Lung (tissue), 12 donors: ENCODE results near the gene CELA2B. TPM values are rescaled to one million over a fixed set of nuclear protein-coding genes. Genes with fewer than 3 reads are reported as not detected.
"Not testable (repeated sequence)": the region's sequence is repeated elsewhere in the genome, so short reads cannot be mapped to it uniquely, and the experiment has no call there.

Source experiments
- ATAC-seq: fragments of 200-7000 bp; cut with Tn5 transposase; one replicate; pipeline ENCODE4 v1.9.1; 2020; ENCODE audit warnings: moderate number of reproducible peaks; ENCODE audit not compliant: insufficient read depth, low FRiP score
- DNase-seq, 3 donors: peaks; one replicate each; pipeline ENCODE4 v3.0.0-alpha.2; 2013 to 2017
- H3K27ac ChIP-seq, 2 donors: one replicate each; pipeline ENCODE4 v1.5.1; 2013; ENCODE audit warnings: mild to moderate bottlenecking in 2 of 2, moderate library complexity in 2 of 2, control low read depth in 1 of 2, inconsistent platforms in 1 of 2, low read depth in 1 of 2, low read length in 1 of 2
- H3K27me3 ChIP-seq, 3 donors: one replicate each; pipeline ENCODE4 v1.5.1; 2013; ENCODE audit warnings: low read length in 2 of 3; ENCODE audit not compliant: control insufficient read depth in 3 of 3, insufficient read depth in 3 of 3
- H3K36me3 ChIP-seq, 4 donors: one replicate each; pipeline ENCODE4 v1.5.1; 2013; ENCODE audit warnings: low read length in 4 of 4, mild to moderate bottlenecking in 1 of 4, moderate library complexity in 1 of 4; ENCODE audit not compliant: control insufficient read depth in 4 of 4, insufficient read depth in 4 of 4
- H3K4me1 ChIP-seq, 5 donors: one replicate each; pipeline ENCODE4 v1.5.1; 2013; ENCODE audit warnings: low read length in 5 of 5, mild to moderate bottlenecking in 2 of 5, moderate library complexity in 1 of 5; ENCODE audit not compliant: control insufficient read depth in 5 of 5, insufficient read depth in 5 of 5
- H3K4me3 ChIP-seq: one replicate; pipeline ENCODE4 v1.5.1; 2013; ENCODE audit warnings: mild to moderate bottlenecking, control low read depth, moderate library complexity
- H3K9ac ChIP-seq, 2 donors: one replicate each; pipeline ENCODE4 v1.5.1; 2013; ENCODE audit warnings: low read length in 2 of 2, control low read depth in 1 of 2; ENCODE audit not compliant: insufficient read depth in 1 of 2
- H3K9me3 ChIP-seq, 4 donors: one replicate each; pipeline ENCODE4 v1.5.1; 2013; ENCODE audit warnings: low read length in 3 of 4, mild to moderate bottlenecking in 1 of 4, moderate library complexity in 1 of 4; ENCODE audit not compliant: control insufficient read depth in 4 of 4, insufficient read depth in 3 of 4
- CTCF ChIP-seq: IDR thresholded peaks from 2 replicates; pipeline ENCODE4 v1.5.1; 2012; ENCODE audit warnings: mild to moderate bottlenecking; ENCODE audit errors: control extremely low read depth, extremely low read depth
- WGBS, 2 donors: extraction: QIAGEN DNeasy Blood & Tissue Kit; methylation state at CpG; one replicate each; pipeline ENCODE4 v1.1.7; 2013; 5-methylcytosine and 5-hydroxymethylcytosine counted together
- polyA plus RNA-seq, 2 donors: library from polyadenylated mRNA; stranded (reverse); fragments of 200-250 nt; gene quantifications; one replicate each; pipeline ENCODE4 v1.2.1, GENCODE V29; 2013
- total RNA-seq, 2 donors: library from RNA; depleted of rRNA in 1 of 2; stranded (reverse); fragments of >200 nt in 1 of 2; gene quantifications; one replicate each; pipeline ENCODE4 v1.2.1, GENCODE V29; 2014 to 2021
- donor health status: control.
- donor health status: control.
- donor health status: Bipolar disorder and iron deficiency.
- donor health status: healthy.
- donor health status: DM: yes; HTN: yes; CAD: no.

Gene CELA2B
- total and polyA plus RNA-seq, 4 donors: 0.63 to 1.3 TPM; not detected in 2

GRCh38 chr1:15465674-15466073 lies 10.2 kb upstream of the CELA2B start:
- Histone ChIP-seq H3K27ac (no peak overlapping the region), H3K9ac (no peak overlapping the region), H3K4me1 (peaks cover 0 to 8% (median 0%) of the 10 kb centered on the region in 5 donors), H3K4me3 (no peak overlapping the region), H3K36me3 (no peaks in the 10 kb centered on the region), H3K27me3 (no peaks in the 10 kb centered on the region), H3K9me3 (no peaks in the 10 kb centered on the region)
- ATAC-seq (no peak), DNase-seq (no peak)
- TF ChIP-seq CTCF: no peak
- WGBS, 2 donors: 60 to 70% methylated on average over 7 of the region's 7 CpGs

- ATAC-seq, DNase-seq, H3K9ac ChIP-seq, H3K27me3 ChIP-seq, H3K4me1 ChIP-seq, H3K9me3 ChIP-seq, H3K4me3 ChIP-seq, H3K27ac ChIP-seq, H3K36me3 ChIP-seq: not testable (repeated sequence)
- WGBS, 2 donors: 92 to 95% methylated on average over 22 of the region's 22 CpGs
Measured at GRCh38 chr1:15466955-15467625, 8.8 kb upstream of the CELA2B start.

GRCh38 chr1:15468145-15468544 lies 7.8 kb upstream of the CELA2B start:
- DNase-seq (no peak), ATAC-seq (no peak)
- no peak for TF ChIP-seq CTCF
- Histone ChIP-seq H3K4me1 (peaks cover 0 to 4% (median 0%) of the 10 kb centered on the region in 5 donors), H3K27me3 (no peaks in the 10 kb centered on the region), H3K36me3 (no peaks in the 10 kb centered on the region), H3K9me3 (no peaks in the 10 kb centered on the region), H3K9ac (no peak overlapping the region), H3K4me3 (no peak overlapping the region), H3K27ac (no peak overlapping the region)

GRCh38 chr1:15469361-15469760 lies 6.5 kb upstream of the CELA2B start:
- Histone ChIP-seq H3K27me3 (no peaks in the 10 kb centered on the region), H3K9me3 (no peaks in the 10 kb centered on the region), H3K9ac (no peak overlapping the region), H3K36me3 (no peaks in the 10 kb centered on the region), H3K27ac (no peak overlapping the region), H3K4me1 (no peaks in the 10 kb centered on the region), H3K4me3 (no peak overlapping the region)
- no peak for DNase-seq
- no peak for ATAC-seq
- WGBS, 2 donors: 53 to 75% methylated on average over 3 of the region's 3 CpGs
- no peak for TF ChIP-seq CTCF

GRCh38 chr1:15469821-15470448 lies 6.0 kb upstream of the CELA2B start:
- WGBS, 2 donors: 80 to 86% methylated on average over 9 of the region's 9 CpGs
- DNase-seq, H3K4me1 ChIP-seq, H3K27me3 ChIP-seq, H3K9me3 ChIP-seq, H3K9ac ChIP-seq, H3K4me3 ChIP-seq, H3K36me3 ChIP-seq, ATAC-seq, H3K27ac ChIP-seq: not testable (repeated sequence)

- WGBS, 2 donors: 89 to 96% methylated on average over 5 of the region's 5 CpGs
- H3K36me3 ChIP-seq, H3K9me3 ChIP-seq: not testable (repeated sequence)
Measured at GRCh38 chr1:15471067-15471466, 4.8 kb upstream of the CELA2B start.

More at GRCh38 chr1:15471067-15471466, 4.8 kb upstream of the CELA2B start:
- not testable (repeated sequence) for H3K9ac ChIP-seq, H3K27ac ChIP-seq, H3K4me1 ChIP-seq, H3K27me3 ChIP-seq, ATAC-seq, DNase-seq, H3K4me3 ChIP-seq
